ENCODE data around the gene ZP4.

ZP4 gene

GRCh38 chr1:237861944-237862343, 28.8 kb downstream of the ZP4 start:
- no peak for TF ChIP-seq CTCF (IDR thresholded peaks at IDR 0.05; ENCODE audit: low read length)
- TF ChIP-seq EZH2phosphoT487 (IDR thresholded peaks at IDR 0.05; ENCODE audit: low read length), result no peak
- no peak for TF ChIP-seq EZH2 (optimal IDR thresholded peaks at IDR 0.05; ENCODE audit: low read depth, low read length)
- no peak for DNase-seq
- Histone ChIP-seq H3K79me2 (ENCODE audit: low read length) (no peaks in the 10 kb centered on the region), H3K27ac (ENCODE audit: low read length) (no peak overlapping the region), H3K9me3 (replicated peaks; ENCODE audit: insufficient read depth, low read length) (no peaks in the 10 kb centered on the region), H4K20me1 (ENCODE audit: insufficient read depth, low read length) (no peaks in the 10 kb centered on the region), H3F3A (ENCODE audit: insufficient read depth, low read length) (no peaks in the 10 kb centered on the region), H3K27me3 (replicated peaks; ENCODE audit: insufficient read depth, low read length) (no peaks in the 10 kb centered on the region), H3K4me2 (ENCODE audit: low read depth, low read length) (no peak overlapping the region), H3K4me3 (ENCODE audit: low read length) (no peak overlapping the region), H3K4me1 (ENCODE audit: low read length) (no peaks in the 10 kb centered on the region), H3K9ac (ENCODE audit: low read length) (no peak overlapping the region), H3K9me2 (replicated peaks; ENCODE audit: insufficient read depth, low read length) (no peaks in the 10 kb centered on the region), H2AFZ (ENCODE audit: low read length) (no peak overlapping the region), H3K36me3 (replicated peaks; ENCODE audit: insufficient read depth, low read length) (no peaks in the 10 kb centered on the region)

DNA sequence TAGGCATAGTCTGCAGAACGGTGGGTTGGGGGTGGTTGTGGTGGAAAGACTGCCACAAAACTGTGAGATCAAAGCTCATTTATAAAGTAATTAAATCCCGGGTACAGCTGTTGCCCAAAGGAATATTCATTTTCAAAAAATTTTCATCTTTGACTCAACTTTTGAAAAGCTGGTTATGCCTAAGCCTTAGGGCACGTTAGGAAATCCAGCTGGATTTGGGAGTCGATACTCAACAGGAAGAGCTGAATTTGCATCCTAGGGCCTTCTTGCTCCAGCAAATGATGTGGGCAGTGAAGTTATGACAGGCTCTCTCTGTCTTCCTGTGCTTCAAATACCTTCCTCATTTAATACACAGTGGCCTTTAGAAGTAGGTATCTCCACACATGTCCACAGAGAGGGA, 31.7 kb downstream of the ZP4 start:
- no peaks in the 10 kb centered on the region for H3K9me3 ChIP-seq (replicated peaks; ENCODE audit: insufficient read depth, low read length)
- TF ChIP-seq EZH2phosphoT487 (IDR thresholded peaks at IDR 0.05; ENCODE audit: low read length) (no peak), EZH2 (optimal IDR thresholded peaks at IDR 0.05; ENCODE audit: low read depth, low read length) (no peak)
- H3K4me1 ChIP-seq (ENCODE audit: low read length), result no peaks in the 10 kb centered on the region
- no peak for DNase-seq
- H3K27me3 ChIP-seq (replicated peaks; ENCODE audit: insufficient read depth, low read length), result no peaks in the 10 kb centered on the region
- H3K79me2 ChIP-seq (ENCODE audit: low read length), result no peaks in the 10 kb centered on the region
- no peak overlapping the region for H3K4me3 ChIP-seq (ENCODE audit: low read length)
- H3K9ac ChIP-seq (ENCODE audit: low read length), result no peak overlapping the region
- H3F3A ChIP-seq (ENCODE audit: insufficient read depth, low read length), result no peaks in the 10 kb centered on the region
- H2AFZ ChIP-seq (ENCODE audit: low read length), result no peak overlapping the region
- no peaks in the 10 kb centered on the region for H4K20me1 ChIP-seq (ENCODE audit: insufficient read depth, low read length)
- H3K9me2 ChIP-seq (replicated peaks; ENCODE audit: insufficient read depth, low read length), result no peaks in the 10 kb centered on the region
- H3K27ac ChIP-seq (ENCODE audit: low read length), result no peak overlapping the region
- H3K4me2 ChIP-seq (ENCODE audit: low read depth, low read length), result no peak overlapping the region
- no peaks in the 10 kb centered on the region for H3K36me3 ChIP-seq (replicated peaks; ENCODE audit: insufficient read depth, low read length)

DNA sequence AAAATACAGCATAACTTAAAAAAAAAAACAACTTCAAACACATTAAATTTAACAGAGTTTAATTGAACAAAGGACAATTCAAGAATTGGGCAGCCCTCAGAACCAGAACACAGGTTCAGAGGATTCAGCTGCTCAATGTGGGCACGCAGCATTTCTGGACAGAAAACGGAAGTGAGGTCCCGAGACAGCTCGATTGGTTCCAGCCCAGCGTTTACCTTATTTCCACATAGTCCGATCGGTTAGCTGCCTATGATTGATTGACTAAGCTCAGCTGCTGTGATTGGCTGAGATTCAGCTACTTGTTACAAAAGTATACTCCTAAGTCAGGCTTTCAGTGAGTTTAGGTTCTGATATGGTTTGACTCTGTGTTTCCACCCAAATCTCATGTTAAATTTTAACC, 33.3 kb downstream of the ZP4 start:
- no peaks in the 10 kb centered on the region for H3F3A ChIP-seq (ENCODE audit: insufficient read depth, low read length)
- H3K79me2 ChIP-seq (ENCODE audit: low read length), result no peaks in the 10 kb centered on the region
- H4K20me1 ChIP-seq (ENCODE audit: insufficient read depth, low read length), result no peaks in the 10 kb centered on the region
- no peaks in the 10 kb centered on the region for H3K9me3 ChIP-seq (replicated peaks; ENCODE audit: insufficient read depth, low read length)
- no peak overlapping the region for H3K9ac ChIP-seq (ENCODE audit: low read length)
- TF ChIP-seq EZH2phosphoT487 (IDR thresholded peaks at IDR 0.05; ENCODE audit: low read length) (no peak), EZH2 (optimal IDR thresholded peaks at IDR 0.05; ENCODE audit: low read depth, low read length) (no peak)
- no peak for DNase-seq
- H3K36me3 ChIP-seq (replicated peaks; ENCODE audit: insufficient read depth, low read length), result no peaks in the 10 kb centered on the region
- no peaks in the 10 kb centered on the region for H3K27me3 ChIP-seq (replicated peaks; ENCODE audit: insufficient read depth, low read length)
- H2AFZ ChIP-seq (ENCODE audit: low read length), result no peak overlapping the region
- no peak overlapping the region for H3K4me3 ChIP-seq (ENCODE audit: low read length)
- no peak overlapping the region for H3K27ac ChIP-seq (ENCODE audit: low read length)
- no peaks in the 10 kb centered on the region for H3K4me1 ChIP-seq (ENCODE audit: low read length)
- no peak overlapping the region for H3K4me2 ChIP-seq (ENCODE audit: low read depth, low read length)
- H3K9me2 ChIP-seq (replicated peaks; ENCODE audit: insufficient read depth, low read length), result no peaks in the 10 kb centered on the region

GRCh38 chr1:237852342-237852741, 38.4 kb downstream of the ZP4 start:
- no peaks in the 10 kb centered on the region for H3K79me2 ChIP-seq (ENCODE audit: low read length)
- no peak overlapping the region for H3K4me2 ChIP-seq (ENCODE audit: low read depth, low read length)
- H4K20me1 ChIP-seq (ENCODE audit: insufficient read depth, low read length), result no peaks in the 10 kb centered on the region
- no peaks in the 10 kb centered on the region for H3F3A ChIP-seq (ENCODE audit: insufficient read depth, low read length)
- no peaks in the 10 kb centered on the region for H3K9me2 ChIP-seq (replicated peaks; ENCODE audit: insufficient read depth, low read length)
- no peaks in the 10 kb centered on the region for H3K36me3 ChIP-seq (replicated peaks; ENCODE audit: insufficient read depth, low read length)
- H2AFZ ChIP-seq (ENCODE audit: low read length), result no peak overlapping the region
- H3K9ac ChIP-seq (ENCODE audit: low read length), result no peak overlapping the region
- H3K4me3 ChIP-seq (ENCODE audit: low read length), result no peak overlapping the region
- TF ChIP-seq EZH2phosphoT487 (IDR thresholded peaks at IDR 0.05; ENCODE audit: low read length) (no peak), CTCF (IDR thresholded peaks at IDR 0.05; ENCODE audit: low read length) (no peak), EZH2 (optimal IDR thresholded peaks at IDR 0.05; ENCODE audit: low read depth, low read length) (no peak)
- no peaks in the 10 kb centered on the region for H3K4me1 ChIP-seq (ENCODE audit: low read length)
- H3K27me3 ChIP-seq (replicated peaks; ENCODE audit: insufficient read depth, low read length), result no peaks in the 10 kb centered on the region
- H3K27ac ChIP-seq (ENCODE audit: low read length), result no peak overlapping the region
- DNase-seq, result no peak
- no peaks in the 10 kb centered on the region for H3K9me3 ChIP-seq (replicated peaks; ENCODE audit: insufficient read depth, low read length)

All from MM.1S (cell line).